T1000 (cell line): ENCODE measurements around the gene ZNF217.
"Not testable (repeated sequence)": the region's sequence is repeated elsewhere in the genome, so short reads cannot be mapped to it uniquely, and the experiment has no call there.

Experiments
- DNase-seq: peaks from one replicate; lab custom pipeline; 2025; ENCODE audit warnings: mixed read lengths; lab: John Stamatoyannopoulos, UW

The ZNF217 gene

GRCh38 chr20:53530440-53530839 lies 63.2 kb downstream of the ZNF217 start:
- no peak for DNase-seq

DNA sequence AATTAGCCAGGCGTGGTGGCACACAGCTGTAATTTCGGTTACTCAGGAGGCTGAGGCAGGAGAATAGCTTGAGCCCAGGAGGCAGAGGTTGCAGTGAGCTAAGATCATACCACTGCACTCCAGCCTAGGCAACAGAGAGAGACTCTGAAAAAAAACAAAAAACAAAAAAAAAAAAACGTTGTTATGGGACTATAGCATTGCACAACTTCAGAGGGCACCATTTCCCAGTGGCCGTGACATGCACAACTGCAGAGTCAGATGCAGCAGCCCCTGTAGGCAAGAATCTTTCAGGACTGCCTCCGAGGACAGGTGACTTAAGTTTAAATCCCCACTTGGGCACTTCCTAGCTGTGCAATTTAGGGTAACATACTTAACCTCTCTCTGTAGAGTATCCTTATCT lies 64.0 kb downstream of the ZNF217 start:
- DNase-seq, result no peak

- no peak for DNase-seq
Observed at GRCh38 chr20:53527196-53527595, 66.4 kb downstream of the ZNF217 start.

DNA sequence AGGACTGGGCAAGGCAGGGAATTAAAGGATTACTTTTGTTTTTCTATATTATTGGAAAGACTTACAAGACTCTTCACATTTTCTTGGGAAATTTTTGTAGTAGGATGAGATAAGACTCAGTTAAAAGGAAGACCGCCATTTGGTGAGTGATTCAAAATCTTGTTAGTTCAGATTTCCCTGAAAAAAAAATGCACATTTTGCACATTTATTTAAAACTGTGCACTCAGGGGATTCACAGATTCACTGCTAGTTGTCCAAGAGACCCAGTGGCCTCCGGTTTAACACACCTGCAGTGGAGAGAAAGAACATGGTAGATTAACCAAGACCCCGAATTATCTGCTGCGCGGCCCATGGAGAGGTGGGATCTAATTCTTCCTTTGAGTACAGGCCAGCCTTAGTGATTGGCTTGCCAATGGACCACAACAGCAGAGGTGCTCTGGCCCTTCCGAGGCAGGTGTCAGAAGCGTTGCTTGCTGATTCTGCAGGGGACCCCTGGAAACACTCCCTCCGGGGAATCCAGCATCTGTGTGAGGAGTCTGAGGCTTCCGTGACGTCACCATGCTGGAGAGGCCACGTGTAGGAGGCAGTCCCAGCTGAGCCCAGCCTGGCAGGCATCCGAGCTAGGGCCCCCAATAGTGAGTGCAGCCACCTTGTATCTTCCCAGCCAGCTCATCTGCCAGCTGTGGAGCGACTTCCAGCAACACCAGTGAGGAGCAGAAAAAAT lies 68.9 kb downstream of the ZNF217 start:
- DNase-seq, result no peak

GRCh38 chr20:53523615-53524014 lies 70.0 kb downstream of the ZNF217 start:
- DNase-seq, result not testable (repeated sequence)

- no peak for DNase-seq
Observed at GRCh38 chr20:53522696-53523095, 70.9 kb downstream of the ZNF217 start.

DNA sequence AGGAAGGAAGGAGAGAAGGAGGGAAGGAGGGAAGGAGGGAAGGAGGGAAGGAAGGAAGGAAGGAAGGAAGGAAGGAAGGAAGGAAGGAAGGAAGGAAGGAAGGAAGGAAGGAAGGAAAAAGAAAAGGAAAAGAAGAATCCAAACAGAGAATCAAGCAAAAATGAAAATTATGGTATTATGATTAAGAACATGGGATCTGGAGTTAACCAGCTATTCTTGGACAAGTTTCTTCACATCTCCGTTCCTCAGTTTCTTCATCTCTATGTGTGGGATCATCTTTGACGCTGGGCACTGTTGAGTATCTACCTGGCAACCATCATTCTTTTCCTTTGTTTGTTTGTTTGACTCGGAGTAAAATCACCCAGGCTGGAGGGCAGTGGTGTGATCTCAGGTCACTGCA lies 71.6 kb downstream of the ZNF217 start:
- DNase-seq, result no peak

DNA sequence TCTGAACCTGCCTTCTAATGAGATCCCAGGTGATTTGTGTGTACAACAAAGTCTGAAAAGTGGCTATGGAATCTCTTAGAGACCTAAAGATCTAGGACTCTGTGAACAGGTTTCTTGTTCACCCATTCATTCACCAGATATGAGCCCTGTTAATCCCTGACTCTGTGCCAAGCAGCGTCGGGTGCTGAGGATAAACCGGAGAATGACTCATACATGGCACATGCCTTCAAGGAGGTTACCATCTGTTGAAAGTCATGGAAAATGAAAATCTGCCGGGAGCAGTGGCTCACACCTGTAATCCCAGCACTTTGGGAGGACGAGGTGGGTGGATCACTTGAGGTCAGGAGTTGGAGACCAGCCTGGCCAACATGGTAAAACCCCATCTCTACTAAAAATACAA lies 72.2 kb downstream of the ZNF217 start:
- DNase-seq, result not testable (repeated sequence)

- DNase-seq, result no peak
Observed at GRCh38 chr20:53517146-53517545, 76.5 kb downstream of the ZNF217 start.
